ENCODE results near the gene WFIKKN2. TPM values are rescaled to one million over a fixed set of nuclear protein-coding genes. Genes with fewer than 3 reads are reported as not detected.

Gene WFIKKN2
- total and polyA plus RNA-seq, 2 experiments from 2014 or later: not detected

- Histone ChIP-seq H2AFZ (peak overlapping the region; percentile 86), H4K20me1 (replicated peaks; ENCODE audit: insufficient read depth) (peaks cover 15% of the 10 kb centered on the region; the same call in 1 of the 2 replicates), H3F3A (replicated peaks; ENCODE audit: low read depth) (peaks cover 4% of the 10 kb centered on the region; the same call in 1 of the 2 replicates), H3K4me1 (ENCODE audit: insufficient read depth) (peaks cover 17% of the 10 kb centered on the region; the same call in 1 of the 2 replicates), H3K9me2 (ENCODE audit: insufficient read depth) (no peaks in the 10 kb centered on the region), H3K27ac (ENCODE audit: low read depth) (peak overlapping the region; percentile 99), H3K27me3 (ENCODE audit: insufficient read depth) (no peaks in the 10 kb centered on the region), H3K4me2 (peak overlapping the region; percentile 93), H3K79me2 (replicated peaks; ENCODE audit: insufficient read depth) (peaks cover 28% of the 10 kb centered on the region), H3K36me3 (ENCODE audit: insufficient read depth) (peaks cover 6% of the 10 kb centered on the region; the same call in 1 of the 2 replicates), H3K4me3 (peak overlapping the region; percentile 80)
- H3K27ac Mint-ChIP-seq: peak overlapping the region; percentile 100
- peaks cover 13% of the 10 kb centered on the region for H3K36me3 Mint-ChIP-seq (ENCODE audit: low read depth)
- peaks cover 19% of the 10 kb centered on the region for H3K27me3 Mint-ChIP-seq (ENCODE audit: insufficient read depth, low read depth, poor library complexity)
- peak; percentile 98 for DNase-seq (ENCODE audit: low spot score)
- TF ChIP-seq POLR2AphosphoS5 (IDR thresholded peaks at IDR 0.05; ENCODE audit: low read depth) (peak; percentile 40; the same call in 1 of the 2 replicates), NANOG (IDR thresholded peaks at IDR 0.05; ENCODE audit: borderline replicate concordance) (no peak), CREB1 (CRISPR knock-in tag; IDR thresholded peaks at IDR 0.05; ENCODE audit: low read depth) (peak; percentile 89), EZH2phosphoT487 (IDR thresholded peaks at IDR 0.05; ENCODE audit: unreplicated experiment) (no peak), REST (IDR thresholded peaks at IDR 0.05; ENCODE audit: unreplicated experiment) (no peak)
- peak; percentile 65 for ATAC-seq
- H3K4me1 Mint-ChIP-seq: peaks cover 30% of the 10 kb centered on the region
- H3K4me3 Mint-ChIP-seq: peak overlapping the region; percentile 98
- H3K9me3 Mint-ChIP-seq: no peaks in the 10 kb centered on the region; the same call in 2 of the 3 replicates
Measured at GRCh38 chr17:50867363-50868139, 32.2 kb downstream of the WFIKKN2 start.

GRCh38 chr17:50868140-50868438 is 32.7 kb downstream of the WFIKKN2 start:
- no peak for ATAC-seq
- Histone ChIP-seq H3K36me3 (ENCODE audit: insufficient read depth) (peaks cover under 1% of the 10 kb centered on the region; the same call in 1 of the 2 replicates), H3K27ac (ENCODE audit: low read depth) (peak overlapping the region; percentile 95), H3K27me3 (ENCODE audit: insufficient read depth) (no peaks in the 10 kb centered on the region), H3K4me3 (peak overlapping the region; percentile 80), H3K4me1 (ENCODE audit: insufficient read depth) (peaks cover 17% of the 10 kb centered on the region; the same call in 1 of the 2 replicates), H4K20me1 (replicated peaks; ENCODE audit: insufficient read depth) (peaks cover 15% of the 10 kb centered on the region; the same call in 1 of the 2 replicates), H3K9me2 (ENCODE audit: insufficient read depth) (no peaks in the 10 kb centered on the region), H2AFZ (no peak overlapping the region), H3K4me2 (peak overlapping the region; percentile 93), H3F3A (replicated peaks; ENCODE audit: low read depth) (peaks cover 4% of the 10 kb centered on the region; the same call in 1 of the 2 replicates), H3K79me2 (replicated peaks; ENCODE audit: insufficient read depth) (peaks cover 23% of the 10 kb centered on the region)
- H3K27ac Mint-ChIP-seq: peak overlapping the region; percentile 100
- no peak for DNase-seq (ENCODE audit: low spot score)
- H3K4me3 Mint-ChIP-seq: peak overlapping the region; percentile 98
- peaks cover 19% of the 10 kb centered on the region for H3K27me3 Mint-ChIP-seq (ENCODE audit: insufficient read depth, low read depth, poor library complexity)
- H3K9me3 Mint-ChIP-seq: no peaks in the 10 kb centered on the region; the same call in 2 of the 3 replicates
- H3K4me1 Mint-ChIP-seq: peaks cover 29% of the 10 kb centered on the region
- peaks cover 9% of the 10 kb centered on the region for H3K36me3 Mint-ChIP-seq (ENCODE audit: low read depth)
- TF ChIP-seq STAT1 (IDR thresholded peaks at IDR 0.05; ENCODE audit: unreplicated experiment) (no peak), EZH2phosphoT487 (IDR thresholded peaks at IDR 0.05; ENCODE audit: unreplicated experiment) (no peak), EZH2 (IDR thresholded peaks at IDR 0.05; ENCODE audit: low read depth, unreplicated experiment) (no peak), ZNF331 (CRISPR knock-in tag; IDR thresholded peaks at IDR 0.05; ENCODE audit: low read depth) (no peak), ZNF462 (CRISPR knock-in tag; IDR thresholded peaks at IDR 0.05) (no peak), POLR2AphosphoS5 (IDR thresholded peaks at IDR 0.05; ENCODE audit: low read depth) (no peak)

Measured in GM23338 (cell line).